Measurements from ENCODE around the gene ADAM12. TPM values are rescaled to one million over a fixed set of nuclear protein-coding genes. Genes with fewer than 3 reads are reported as not detected.

The ADAM12 gene
- total and polyA plus RNA-seq, 10 of the 15 experiments (the other 5 are each of a cell fraction or from before 2014, with no cell fraction given), result under 0.01 to 0.62 (median 0.04) TPM; not detected in 5

DNA sequence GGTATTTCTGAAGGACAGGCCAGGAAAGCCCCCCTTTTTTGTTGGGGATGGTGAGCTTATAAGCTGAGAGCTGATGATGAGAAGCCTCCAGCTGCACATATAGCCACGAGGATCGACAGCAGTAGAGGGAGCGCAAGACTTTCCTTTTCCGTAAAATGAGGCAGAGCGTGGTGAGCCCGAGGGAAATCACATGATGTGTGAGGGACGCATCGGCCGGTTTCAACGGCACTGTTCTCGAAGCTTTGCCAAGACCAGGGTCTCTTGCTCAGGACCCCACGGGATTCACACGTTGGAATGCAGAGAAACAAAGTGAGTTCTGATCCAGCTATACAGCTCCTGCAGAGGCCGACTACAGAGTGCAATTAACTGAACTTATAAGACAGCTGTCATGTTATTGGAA is 55.7 kb downstream of the ADAM12 start:
- intact Hi-C loops (cut with micrococcal nuclease; ENCODE audit: unreplicated experiment), result no loop called here
- ChIA-PET POLR2A (no interaction called here), RAD21 (ENCODE audit: unreplicated experiment) (no interaction called here), CTCF (no interaction called here), SMC1A (ENCODE audit: uncharacterized antibody, unreplicated experiment) (no interaction called here)
- in situ Hi-C loops (cut with MboI), result no loop called here
- ATAC-seq, result no peak
- WGBS (ENCODE audit: insufficient coverage, insufficient replicate concordance, low lambda C conversion rate, missing lambda C conversion rate), result 27% methylated on average over 7 of the region's 14 CpGs
- no TSS peak for BruUV-seq (replicated peaks)
- Histone ChIP-seq H3K4me3 (no peak overlapping the region), H3K27ac (ENCODE audit: control insufficient read depth, insufficient read depth) (no peak overlapping the region), H3K9ac (ENCODE audit: control insufficient read depth, insufficient read depth, low read length) (no peak overlapping the region), H2AFZ (ENCODE audit: control insufficient read depth, low read depth, low read length) (no peak overlapping the region), H4K20me1 (ENCODE audit: control insufficient read depth, insufficient read depth) (no peaks in the 10 kb centered on the region), H3K9me3 (replicated peaks; ENCODE audit: control insufficient read depth, insufficient read depth, low read length) (no peaks in the 10 kb centered on the region), H3K79me2 (ENCODE audit: control insufficient read depth, insufficient read depth, low read length) (no peaks in the 10 kb centered on the region), H3K36me3 (ENCODE audit: control insufficient read depth in 2 of 2, insufficient read depth in 2 of 2, low read length in 1 of 2) (no peaks in the 10 kb centered on the region), H3K27me3 (replicated peaks in 1 of 2; ENCODE audit: control insufficient read depth in 2 of 2, insufficient read depth in 2 of 2, low read length in 1 of 2) (no peaks in the 10 kb centered on the region), H3K4me1 (ENCODE audit: control insufficient read depth, insufficient read depth, low read length) (no peaks in the 10 kb centered on the region), H3K4me2 (ENCODE audit: control insufficient read depth, insufficient read depth) (no peak overlapping the region)
- DNase-seq (ENCODE audit: low read depth, low spot score), result no peak
- FAIRE-seq, result no peak
- TF ChIP-seq, protein P1, sequence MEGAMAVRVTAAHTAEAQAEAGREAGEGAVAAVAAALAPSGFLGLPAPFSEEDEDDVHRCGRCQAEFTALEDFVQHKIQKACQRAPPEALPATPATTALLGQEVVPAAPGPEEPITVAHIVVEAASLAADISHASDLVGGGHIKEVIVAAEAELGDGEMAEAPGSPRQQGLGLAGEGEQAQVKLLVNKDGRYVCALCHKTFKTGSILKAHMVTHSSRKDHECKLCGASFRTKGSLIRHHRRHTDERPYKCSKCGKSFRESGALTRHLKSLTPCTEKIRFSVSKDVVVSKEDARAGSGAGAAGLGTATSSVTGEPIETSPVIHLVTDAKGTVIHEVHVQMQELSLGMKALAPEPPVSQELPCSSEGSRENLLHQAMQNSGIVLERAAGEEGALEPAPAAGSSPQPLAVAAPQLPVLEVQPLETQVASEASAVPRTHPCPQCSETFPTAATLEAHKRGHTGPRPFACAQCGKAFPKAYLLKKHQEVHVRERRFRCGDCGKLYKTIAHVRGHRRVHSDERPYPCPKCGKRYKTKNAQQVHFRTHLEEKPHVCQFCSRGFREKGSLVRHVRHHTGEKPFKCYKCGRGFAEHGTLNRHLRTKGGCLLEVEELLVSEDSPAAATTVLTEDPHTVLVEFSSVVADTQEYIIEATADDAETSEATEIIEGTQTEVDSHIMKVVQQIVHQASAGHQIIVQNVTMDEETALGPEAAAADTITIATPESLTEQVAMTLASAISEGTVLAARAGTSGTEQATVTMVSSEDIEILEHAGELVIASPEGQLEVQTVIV (IDR thresholded peaks at IDR 0.05; ENCODE audit: borderline replicate concordance, partially characterized antibody), result no peak
- TF ChIP-seq MXI1 (IDR thresholded peaks at IDR 0.05; ENCODE audit: low read depth, low read length) (no peak), POLR2A (IDR thresholded peaks at IDR 0.05; ENCODE audit: low read depth, low read length) (no peak), TCF3 (IDR thresholded peaks at IDR 0.05; ENCODE audit: borderline replicate concordance, insufficient read depth, low read depth, low read length) (no peak), NR2C1 (IDR thresholded peaks at IDR 0.05) (no peak), ZSCAN29 (IDR thresholded peaks at IDR 0.05) (no peak), TARDBP (IDR thresholded peaks at IDR 0.05; ENCODE audit: borderline replicate concordance) (no peak), ATF7 (IDR thresholded peaks at IDR 0.05; ENCODE audit: low read depth) (no peak), CBX5 (IDR thresholded peaks at IDR 0.05; ENCODE audit: low read depth) (no peak), HDGF (IDR thresholded peaks at IDR 0.05) (no peak), NFYA (IDR thresholded peaks at IDR 0.05; ENCODE audit: borderline replicate concordance, low read depth, low read length) (no peak), BHLHE40 (IDR thresholded peaks at IDR 0.05; ENCODE audit: borderline replicate concordance in 1 of 2, low read depth in 2 of 2, low read length in 1 of 2) (no peak), SP1 (IDR thresholded peaks at IDR 0.05; ENCODE audit: low read depth, low read length) (no peak)
- TF ChIP-seq, protein P2, sequence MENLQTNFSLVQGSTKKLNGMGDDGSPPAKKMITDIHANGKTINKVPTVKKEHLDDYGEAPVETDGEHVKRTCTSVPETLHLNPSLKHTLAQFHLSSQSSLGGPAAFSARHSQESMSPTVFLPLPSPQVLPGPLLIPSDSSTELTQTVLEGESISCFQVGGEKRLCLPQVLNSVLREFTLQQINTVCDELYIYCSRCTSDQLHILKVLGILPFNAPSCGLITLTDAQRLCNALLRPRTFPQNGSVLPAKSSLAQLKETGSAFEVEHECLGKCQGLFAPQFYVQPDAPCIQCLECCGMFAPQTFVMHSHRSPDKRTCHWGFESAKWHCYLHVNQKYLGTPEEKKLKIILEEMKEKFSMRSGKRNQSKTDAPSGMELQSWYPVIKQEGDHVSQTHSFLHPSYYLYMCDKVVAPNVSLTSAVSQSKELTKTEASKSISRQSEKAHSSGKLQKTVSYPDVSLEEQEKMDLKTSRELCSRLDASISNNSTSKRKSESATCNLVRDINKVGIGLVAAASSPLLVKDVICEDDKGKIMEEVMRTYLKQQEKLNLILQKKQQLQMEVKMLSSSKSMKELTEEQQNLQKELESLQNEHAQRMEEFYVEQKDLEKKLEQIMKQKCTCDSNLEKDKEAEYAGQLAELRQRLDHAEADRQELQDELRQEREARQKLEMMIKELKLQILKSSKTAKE (IDR thresholded peaks at IDR 0.05; ENCODE audit: low read depth, poor library complexity, severe bottlenecking), result no peak
- TF ChIP-seq, protein P3, sequence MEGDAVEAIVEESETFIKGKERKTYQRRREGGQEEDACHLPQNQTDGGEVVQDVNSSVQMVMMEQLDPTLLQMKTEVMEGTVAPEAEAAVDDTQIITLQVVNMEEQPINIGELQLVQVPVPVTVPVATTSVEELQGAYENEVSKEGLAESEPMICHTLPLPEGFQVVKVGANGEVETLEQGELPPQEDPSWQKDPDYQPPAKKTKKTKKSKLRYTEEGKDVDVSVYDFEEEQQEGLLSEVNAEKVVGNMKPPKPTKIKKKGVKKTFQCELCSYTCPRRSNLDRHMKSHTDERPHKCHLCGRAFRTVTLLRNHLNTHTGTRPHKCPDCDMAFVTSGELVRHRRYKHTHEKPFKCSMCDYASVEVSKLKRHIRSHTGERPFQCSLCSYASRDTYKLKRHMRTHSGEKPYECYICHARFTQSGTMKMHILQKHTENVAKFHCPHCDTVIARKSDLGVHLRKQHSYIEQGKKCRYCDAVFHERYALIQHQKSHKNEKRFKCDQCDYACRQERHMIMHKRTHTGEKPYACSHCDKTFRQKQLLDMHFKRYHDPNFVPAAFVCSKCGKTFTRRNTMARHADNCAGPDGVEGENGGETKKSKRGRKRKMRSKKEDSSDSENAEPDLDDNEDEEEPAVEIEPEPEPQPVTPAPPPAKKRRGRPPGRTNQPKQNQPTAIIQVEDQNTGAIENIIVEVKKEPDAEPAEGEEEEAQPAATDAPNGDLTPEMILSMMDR (IDR thresholded peaks at IDR 0.05 in 2 of 3, conservative IDR thresholded peaks at IDR 0.05 in 1 of 3; ENCODE audit: control insufficient read depth in 2 of 3, extremely low read depth in 1 of 3, insufficient read depth in 1 of 3, low read depth in 3 of 3, low read length in 3 of 3), result no peak
- TF ChIP-seq, protein P4, sequence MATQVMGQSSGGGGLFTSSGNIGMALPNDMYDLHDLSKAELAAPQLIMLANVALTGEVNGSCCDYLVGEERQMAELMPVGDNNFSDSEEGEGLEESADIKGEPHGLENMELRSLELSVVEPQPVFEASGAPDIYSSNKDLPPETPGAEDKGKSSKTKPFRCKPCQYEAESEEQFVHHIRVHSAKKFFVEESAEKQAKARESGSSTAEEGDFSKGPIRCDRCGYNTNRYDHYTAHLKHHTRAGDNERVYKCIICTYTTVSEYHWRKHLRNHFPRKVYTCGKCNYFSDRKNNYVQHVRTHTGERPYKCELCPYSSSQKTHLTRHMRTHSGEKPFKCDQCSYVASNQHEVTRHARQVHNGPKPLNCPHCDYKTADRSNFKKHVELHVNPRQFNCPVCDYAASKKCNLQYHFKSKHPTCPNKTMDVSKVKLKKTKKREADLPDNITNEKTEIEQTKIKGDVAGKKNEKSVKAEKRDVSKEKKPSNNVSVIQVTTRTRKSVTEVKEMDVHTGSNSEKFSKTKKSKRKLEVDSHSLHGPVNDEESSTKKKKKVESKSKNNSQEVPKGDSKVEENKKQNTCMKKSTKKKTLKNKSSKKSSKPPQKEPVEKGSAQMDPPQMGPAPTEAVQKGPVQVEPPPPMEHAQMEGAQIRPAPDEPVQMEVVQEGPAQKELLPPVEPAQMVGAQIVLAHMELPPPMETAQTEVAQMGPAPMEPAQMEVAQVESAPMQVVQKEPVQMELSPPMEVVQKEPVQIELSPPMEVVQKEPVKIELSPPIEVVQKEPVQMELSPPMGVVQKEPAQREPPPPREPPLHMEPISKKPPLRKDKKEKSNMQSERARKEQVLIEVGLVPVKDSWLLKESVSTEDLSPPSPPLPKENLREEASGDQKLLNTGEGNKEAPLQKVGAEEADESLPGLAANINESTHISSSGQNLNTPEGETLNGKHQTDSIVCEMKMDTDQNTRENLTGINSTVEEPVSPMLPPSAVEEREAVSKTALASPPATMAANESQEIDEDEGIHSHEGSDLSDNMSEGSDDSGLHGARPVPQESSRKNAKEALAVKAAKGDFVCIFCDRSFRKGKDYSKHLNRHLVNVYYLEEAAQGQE (IDR thresholded peaks at IDR 0.05; ENCODE audit: low read depth, low read length), result no peak

Measured in GM12878 (cell line).